Osteocyte (in vitro differentiated cells): ENCODE measurements around the gene PDE6D. TPM values are rescaled to one million over a fixed set of nuclear protein-coding genes. Genes with fewer than 3 reads are reported as not detected.

Experiments
- DNase-seq: peaks from one replicate; pipeline ENCODE4 v3.0.0; 2021; ENCODE audit warnings: mixed read lengths; ENCODE audit not compliant: unreplicated experiment; ENCODE audit errors: extremely low spot score
- H3K27ac Mint-ChIP-seq: one replicate; pipeline ENCODE4 v1.8.0; 2021; ENCODE audit warnings: mild to moderate bottlenecking, mixed read lengths; ENCODE audit not compliant: unreplicated experiment
- H3K27me3 Mint-ChIP-seq: one replicate; pipeline ENCODE4 v1.8.0; 2021; ENCODE audit warnings: mixed read lengths; ENCODE audit not compliant: unreplicated experiment
- H3K36me3 Mint-ChIP-seq: one replicate; pipeline ENCODE4 v1.8.0; 2021; ENCODE audit warnings: mixed read lengths; ENCODE audit not compliant: unreplicated experiment
- H3K4me1 Mint-ChIP-seq: one replicate; pipeline ENCODE4 v1.8.0; 2021; ENCODE audit warnings: mixed read lengths; ENCODE audit not compliant: unreplicated experiment
- H3K4me3 Mint-ChIP-seq: one replicate; pipeline ENCODE4 v1.8.0; 2021; ENCODE audit warnings: mild to moderate bottlenecking, moderate library complexity, mixed read lengths; ENCODE audit not compliant: unreplicated experiment
- H3K9me3 Mint-ChIP-seq: one replicate; pipeline ENCODE4 v1.8.0; 2021; ENCODE audit warnings: mixed read lengths; ENCODE audit not compliant: unreplicated experiment
- CTCF ChIP-seq: fragments of 200-600 bp; sonication (generic); IDR thresholded peaks from 2 replicates; pipeline ENCODE4 v1.5.0; 2021; ENCODE audit warnings: antibody characterized with exemption, mild to moderate bottlenecking, moderate library complexity
- total RNA-seq: library from RNA; stranded (reverse); gene quantifications from 2 replicates; pipeline ENCODE4 v1.2.1, GENCODE V29; 2021

PDE6D gene
- total RNA-seq, 1 donor from 2014 or later: 17.6 TPM

GRCh38 chr2:231795525-231796327, 14.6 kb upstream of the PDE6D start:
- no peak overlapping the region for H3K27ac Mint-ChIP-seq
- H3K9me3 Mint-ChIP-seq: no peaks in the 10 kb centered on the region
- H3K36me3 Mint-ChIP-seq: peaks cover 35% of the 10 kb centered on the region
- DNase-seq: no peak
- no peaks in the 10 kb centered on the region for H3K27me3 Mint-ChIP-seq
- H3K4me1 Mint-ChIP-seq: peaks cover 2% of the 10 kb centered on the region
- TF ChIP-seq CTCF: peak; percentile 35
- no peak overlapping the region for H3K4me3 Mint-ChIP-seq

- no peak overlapping the region for H3K4me3 Mint-ChIP-seq
- H3K4me1 Mint-ChIP-seq: peaks cover 2% of the 10 kb centered on the region
- no peak for DNase-seq
- no peak overlapping the region for H3K27ac Mint-ChIP-seq
- H3K27me3 Mint-ChIP-seq: no peaks in the 10 kb centered on the region
- no peak for TF ChIP-seq CTCF
- peaks cover 34% of the 10 kb centered on the region for H3K36me3 Mint-ChIP-seq
- no peaks in the 10 kb centered on the region for H3K9me3 Mint-ChIP-seq
These were observed 13.3 kb upstream of the PDE6D start for GRCh38 chr2:231794383-231794782.

GRCh38 chr2:231791107-231791506, 10.0 kb upstream of the PDE6D start:
- Mint-ChIP-seq H3K4me3 (no peak overlapping the region), H3K36me3 (peaks cover 15% of the 10 kb centered on the region), H3K4me1 (peaks cover 16% of the 10 kb centered on the region), H3K27ac (no peak overlapping the region), H3K9me3 (no peaks in the 10 kb centered on the region), H3K27me3 (no peaks in the 10 kb centered on the region)
- DNase-seq: no peak
- TF ChIP-seq CTCF: no peak

- Mint-ChIP-seq H3K36me3 (peaks cover 2% of the 10 kb centered on the region), H3K4me1 (peaks cover 40% of the 10 kb centered on the region), H3K9me3 (no peaks in the 10 kb centered on the region), H3K27me3 (no peaks in the 10 kb centered on the region), H3K4me3 (peak overlapping the region; percentile 90), H3K27ac (peak overlapping the region; percentile 63)
- DNase-seq: no peak
- TF ChIP-seq CTCF: no peak
These were observed 5.8 kb upstream of the PDE6D start for GRCh38 chr2:231786917-231787292.

- H3K9me3 Mint-ChIP-seq: no peaks in the 10 kb centered on the region
- TF ChIP-seq CTCF: peak; percentile 67
- H3K4me3 Mint-ChIP-seq: peak within 1 kb of the TSS; percentile 90
- peaks cover 2% of the 10 kb centered on the region for H3K36me3 Mint-ChIP-seq
- peak within 1 kb of the TSS; percentile 85 for H3K27ac Mint-ChIP-seq
- no peaks in the 10 kb centered on the region for H3K27me3 Mint-ChIP-seq
- peak; percentile 92 for DNase-seq
- peaks cover 44% of the 10 kb centered on the region for H3K4me1 Mint-ChIP-seq
These were observed 5.3 kb upstream of the PDE6D start, which contains the start of gene COPS7B for GRCh38 chr2:231786177-231786916. Gene COPS7B, plus strand, starts transcription at chr2:231786445. Its CDS starts 2,126 bp downstream, at chr2:231788571.
